HEK293T (cell line): ENCODE data around the gene FMN2.

Source experiments
- CTCF ChIA-PET: fragments of 350-600 bp; formaldehyde crosslinking; extraction: SDS; loops from one replicate; lab custom pipeline; 2021; ENCODE audit warnings: antibody characterized with exemption, inconsistent platforms; lab: Yijun Ruan, JAX
- POLR2A ChIA-PET: fragments of 350-600 bp; formaldehyde crosslinking; extraction: SDS; loops from one replicate; lab custom pipeline; 2020; ENCODE audit warnings: antibody characterized with exemption, inconsistent platforms; lab: Yijun Ruan, JAX
- DNase-seq: peaks from one replicate; pipeline ENCODE4 v3.0.0; 2012; ENCODE audit warnings: mixed read lengths; ENCODE audit errors: extremely low spot score
- ARNT ChIP-seq: fragments of 450-650 bp; IDR thresholded peaks from 2 replicates; pipeline ENCODE4 v1.6.1; 2017; ENCODE audit warnings: mild to moderate bottlenecking
- BHLHE40 ChIP-seq: fragments of 450-650 bp; IDR thresholded peaks from 2 replicates; pipeline ENCODE4 v1.6.1; 2016; ENCODE audit warnings: mild to moderate bottlenecking, moderate library complexity, borderline replicate concordance
- CTBP1 ChIP-seq: fragments of 450-650 bp; IDR thresholded peaks from 2 replicates; pipeline ENCODE4 v1.6.1; 2016; ENCODE audit warnings: borderline replicate concordance
- ELF4 ChIP-seq: fragments of 450-650 bp; IDR thresholded peaks from 2 replicates; pipeline ENCODE4 v1.6.1; 2017; ENCODE audit warnings: antibody characterized with exemption
- FOXA1 ChIP-seq: fragments of 450-650 bp; IDR thresholded peaks from 2 replicates; pipeline ENCODE4 v1.6.1; 2016; ENCODE audit warnings: mild to moderate bottlenecking
- FOXK2 ChIP-seq: fragments of 450-650 bp; IDR thresholded peaks from 2 replicates; pipeline ENCODE4 v1.6.1; 2016; ENCODE audit warnings: mild to moderate bottlenecking
- FOXM1 ChIP-seq: fragments of 450-650 bp; IDR thresholded peaks from 2 replicates; pipeline ENCODE4 v1.6.1; 2017; ENCODE audit warnings: mild to moderate bottlenecking, borderline replicate concordance
- HDGF ChIP-seq: fragments of 450-650 bp; IDR thresholded peaks from 2 replicates; pipeline ENCODE4 v1.6.1; 2017; ENCODE audit warnings: antibody characterized with exemption, borderline replicate concordance
- L3MBTL2 ChIP-seq: fragments of 450-650 bp; conservative IDR thresholded peaks from 2 replicates; pipeline ENCODE4 v1.6.1; 2016; ENCODE audit warnings: mild to moderate bottlenecking
- LEF1 ChIP-seq: fragments of 450-650 bp; IDR thresholded peaks from 2 replicates; pipeline ENCODE4 v1.6.1; 2017; ENCODE audit warnings: mild to moderate bottlenecking, borderline replicate concordance
- NFRKB ChIP-seq: fragments of 450-650 bp; IDR thresholded peaks from 2 replicates; pipeline ENCODE4 v1.6.1; 2016; ENCODE audit warnings: mild to moderate bottlenecking, moderate library complexity
- PKNOX1 ChIP-seq: fragments of 450-650 bp; IDR thresholded peaks from 2 replicates; pipeline ENCODE4 v1.6.1; 2016
- SP1 ChIP-seq: fragments of 450-650 bp; IDR thresholded peaks from 2 replicates; pipeline ENCODE4 v1.6.1; 2017
- SUZ12 ChIP-seq: fragments of 450-650 bp; IDR thresholded peaks from 2 replicates; pipeline ENCODE4 v1.6.1; 2016; ENCODE audit warnings: mild to moderate bottlenecking
- TARDBP ChIP-seq: fragments of 450-650 bp; IDR thresholded peaks from 2 replicates; pipeline ENCODE4 v1.6.1; 2016
- ZNF384 ChIP-seq: fragments of 450-650 bp; IDR thresholded peaks from 2 replicates; pipeline ENCODE4 v1.6.1; 2016

FMN2 gene

GRCh38 chr1:240219104-240219503 lies 127.4 kb downstream of the FMN2 start:
- ChIA-PET CTCF (no interaction called here), POLR2A (no interaction called here)
- no peak for TF ChIP-seq HDGF
- TF ChIP-seq PKNOX1 = no peak
- TF ChIP-seq L3MBTL2 = no peak
- TF ChIP-seq CTBP1 = no peak
- DNase-seq = no peak

GRCh38 chr1:240226102-240226501 lies 134.4 kb downstream of the FMN2 start:
- ChIA-PET POLR2A (interaction anchor here (0.6 kb wide), 1 partner anchor 186 kb away, joined by 3 read pairs; no protein-coding TSS in a partner anchor), CTCF (no interaction called here)
- no peak for TF ChIP-seq NFRKB
- TF ChIP-seq CTBP1 = no peak
- no peak for TF ChIP-seq FOXM1
- no peak for TF ChIP-seq L3MBTL2

GRCh38 chr1:240230816-240231215 lies 139.1 kb downstream of the FMN2 start:
- CTCF ChIA-PET = interaction anchor here (0.6 to 1.1 kb wide), 3 partner anchors 13 to 484 kb away, joined by 3 read pairs; no protein-coding TSS in a partner anchor
- DNase-seq = no peak
- POLR2A ChIA-PET = interaction anchor here (1.0 kb wide), 1 partner anchor 16 kb away, joined by 3 read pairs; no protein-coding TSS in a partner anchor

More at GRCh38 chr1:240226102-240226501, 134.4 kb downstream of the FMN2 start:
- no peak for DNase-seq

GRCh38 chr1:240232530-240232929 lies 140.8 kb downstream of the FMN2 start:
- POLR2A ChIA-PET = no interaction called here
- CTCF ChIA-PET = no interaction called here
- no peak for DNase-seq
- TF ChIP-seq SP1 (no peak), FOXM1 (no peak), FOXK2 (no peak), NFRKB (no peak), L3MBTL2 (no peak), PKNOX1 (no peak), FOXA1 (no peak), LEF1 (no peak), CTBP1 (no peak), ZNF384 (no peak), ARNT (no peak), SUZ12 (no peak), ELF4 (no peak), HDGF (no peak), TARDBP (no peak), BHLHE40 (no peak)

More at GRCh38 chr1:240230816-240231215, 139.1 kb downstream of the FMN2 start:
- TF ChIP-seq CTBP1 = no peak
- TF ChIP-seq ZNF384 = no peak
- TF ChIP-seq LEF1 = no peak
- no peak for TF ChIP-seq BHLHE40
- TF ChIP-seq NFRKB = no peak
- no peak for TF ChIP-seq TARDBP
- no peak for TF ChIP-seq HDGF
- no peak for TF ChIP-seq FOXM1
- TF ChIP-seq FOXK2 = no peak
- TF ChIP-seq ARNT = no peak
- TF ChIP-seq SUZ12 = no peak
- TF ChIP-seq L3MBTL2 = no peak

GRCh38 chr1:240234485-240235210 lies 143.0 kb downstream of the FMN2 start:
- CTCF ChIA-PET = no interaction called here
- no peak for DNase-seq
- POLR2A ChIA-PET = no interaction called here
- no peak for TF ChIP-seq LEF1
- no peak for TF ChIP-seq L3MBTL2
- TF ChIP-seq TARDBP = no peak
- no peak for TF ChIP-seq CTBP1
- TF ChIP-seq BHLHE40 = no peak
- TF ChIP-seq SUZ12 = no peak
- no peak for TF ChIP-seq ZNF384

GRCh38 chr1:240235521-240236288 lies 144.0 kb downstream of the FMN2 start:
- TF ChIP-seq ZNF384 (no peak), TARDBP (no peak), ARNT (no peak), CTBP1 (no peak), SUZ12 (no peak), SP1 (no peak), BHLHE40 (no peak), LEF1 (no peak), HDGF (no peak), PKNOX1 (no peak), NFRKB (no peak), FOXA1 (no peak), ELF4 (no peak), FOXK2 (no peak)
- ChIA-PET CTCF (no interaction called here), POLR2A (no interaction called here)
- DNase-seq = no peak
